GM23248 (cell line): ENCODE results near the gene AAK1.

Source experiments
- EZH2 ChIP-seq: fragments of 200-600 bp; sonication (generic); IDR thresholded peaks from 2 replicates; pipeline ENCODE4 v1.6.1; 2018; ENCODE audit warnings: antibody characterized with exemption, mild to moderate bottlenecking; ENCODE audit not compliant: insufficient read depth, poor library complexity, severe bottlenecking
- EZH2phosphoT487 ChIP-seq: fragments of 200-600 bp; sonication (generic); IDR thresholded peaks from 2 replicates; pipeline ENCODE4 v1.6.1; 2018; ENCODE audit warnings: antibody characterized with exemption, moderate library complexity, mild to moderate bottlenecking, low read depth; ENCODE audit not compliant: insufficient read depth

DNA sequence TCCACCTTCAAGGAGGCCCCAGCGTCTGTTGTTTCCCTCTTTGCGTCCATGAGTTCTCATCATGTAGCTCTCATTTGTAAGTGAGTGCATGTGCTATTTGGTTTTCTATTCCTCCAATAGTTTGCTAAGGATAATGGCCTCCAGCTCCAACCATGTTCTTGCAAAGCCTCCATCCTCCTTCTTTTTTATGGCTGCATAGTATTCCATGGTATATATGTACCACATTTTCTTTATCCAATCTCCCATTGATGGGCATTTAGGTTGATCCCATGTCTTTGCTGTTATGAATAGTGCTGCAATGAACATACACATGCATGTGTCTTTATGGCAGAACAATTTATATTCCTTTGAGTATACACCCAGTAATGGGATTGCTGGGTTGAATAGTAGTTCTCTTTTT lies 133.3 kb downstream of the AAK1 start:
- TF ChIP-seq EZH2 (no peak), EZH2phosphoT487 (no peak)
